GM19099 (cell line): ENCODE data around the gene PRPF4.

Source experiments
- POLR2A ChIP-seq: IDR thresholded peaks from 3 replicates; pipeline ENCODE4 v1.6.1; 2011; ENCODE audit warnings: low read depth; ENCODE audit not compliant: insufficient read length; ENCODE audit errors: extremely low read depth

Gene PRPF4

GRCh38 chr9:113298924-113299770 lies 23.7 kb downstream of the PRPF4 start:
- TF ChIP-seq POLR2A: no peak

- TF ChIP-seq POLR2A: no peak
Observed at GRCh38 chr9:113299800-113300292, 24.4 kb downstream of the PRPF4 start.

- TF ChIP-seq POLR2A: no peak
Observed at GRCh38 chr9:113301548-113301947, 26.1 kb downstream of the PRPF4 start.

GRCh38 chr9:113302792-113303418 lies 27.4 kb downstream of the PRPF4 start, which contains the start of gene RNF183:
RNF183 (minus strand) TSS chr9:113303376; CDS start chr9:113298184, 5,192 bp downstream.
- no peak for TF ChIP-seq POLR2A

GRCh38 chr9:113306566-113306965 lies 31.1 kb downstream of the PRPF4 start:
- no peak for TF ChIP-seq POLR2A

GRCh38 chr9:113307396-113307975 lies 32.0 kb downstream of the PRPF4 start:
- no peak for TF ChIP-seq POLR2A

- no peak for TF ChIP-seq POLR2A
Observed at GRCh38 chr9:113309204-113309813, 33.9 kb downstream of the PRPF4 start.

GRCh38 chr9:113310538-113310937 lies 35.1 kb downstream of the PRPF4 start:
- TF ChIP-seq POLR2A: no peak

- no peak for TF ChIP-seq POLR2A
Observed at GRCh38 chr9:113311961-113312360, 36.5 kb downstream of the PRPF4 start.

- no peak for TF ChIP-seq POLR2A
Observed at GRCh38 chr9:113313261-113313660, 37.8 kb downstream of the PRPF4 start.

GRCh38 chr9:113315231-113315630 lies 39.8 kb downstream of the PRPF4 start:
- no peak for TF ChIP-seq POLR2A

GRCh38 chr9:113316030-113316429 lies 40.6 kb downstream of the PRPF4 start:
- no peak for TF ChIP-seq POLR2A

GRCh38 chr9:113317777-113318176 lies 42.3 kb downstream of the PRPF4 start:
- no peak for TF ChIP-seq POLR2A

- TF ChIP-seq POLR2A: no peak
Observed at GRCh38 chr9:113319054-113319453, 43.6 kb downstream of the PRPF4 start.

- TF ChIP-seq POLR2A: no peak
Observed at GRCh38 chr9:113320051-113320450, 44.6 kb downstream of the PRPF4 start.

- no peak for TF ChIP-seq POLR2A
Observed at GRCh38 chr9:113322671-113323070, 47.2 kb downstream of the PRPF4 start.

- TF ChIP-seq POLR2A: no peak
Observed at GRCh38 chr9:113326230-113326629, 50.8 kb downstream of the PRPF4 start.
